ENCODE data around the gene TGDS.
"Not testable (repeated sequence)": the region's sequence is repeated elsewhere in the genome, so short reads cannot be mapped to it uniquely, and the experiment has no call there.

TGDS gene

GRCh38 chr13:94595950-94596574 is at the start of gene TGDS:
TGDS (minus strand) TSS chr13:94596152; CDS start chr13:94596136, 16 bp downstream.
- peak; percentile 86 for DNase-seq (ENCODE audit: low spot score)

DNA sequence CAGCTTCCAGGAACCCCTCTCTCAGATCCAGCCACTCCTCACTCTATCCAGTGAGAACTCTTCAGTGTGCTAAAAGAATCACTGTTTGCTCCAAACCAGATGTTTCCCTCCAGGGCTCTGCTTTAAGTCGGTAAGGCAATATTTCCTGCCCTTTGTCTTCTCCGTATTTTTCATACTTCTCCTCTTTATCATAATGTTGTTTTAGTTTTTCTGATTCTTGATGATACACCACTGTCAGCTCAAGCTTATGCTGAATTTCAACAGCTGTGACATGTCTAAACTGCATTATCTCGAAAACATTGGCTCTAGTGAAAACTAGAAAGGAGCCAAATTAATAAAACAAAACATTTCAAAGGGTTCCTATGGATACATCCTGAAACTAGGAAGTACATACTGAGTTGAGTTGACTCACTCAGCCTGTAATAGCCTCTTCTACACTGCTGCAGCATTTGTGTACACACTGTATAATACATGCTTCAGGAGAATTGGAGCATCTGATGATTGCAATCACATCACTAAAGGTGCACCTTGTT is 45.5 kb upstream of the TGDS start:
- no peak for DNase-seq (ENCODE audit: low spot score)

GRCh38 chr13:94640721-94641120 is 44.8 kb upstream of the TGDS start:
- DNase-seq (ENCODE audit: low spot score) = no peak

DNA sequence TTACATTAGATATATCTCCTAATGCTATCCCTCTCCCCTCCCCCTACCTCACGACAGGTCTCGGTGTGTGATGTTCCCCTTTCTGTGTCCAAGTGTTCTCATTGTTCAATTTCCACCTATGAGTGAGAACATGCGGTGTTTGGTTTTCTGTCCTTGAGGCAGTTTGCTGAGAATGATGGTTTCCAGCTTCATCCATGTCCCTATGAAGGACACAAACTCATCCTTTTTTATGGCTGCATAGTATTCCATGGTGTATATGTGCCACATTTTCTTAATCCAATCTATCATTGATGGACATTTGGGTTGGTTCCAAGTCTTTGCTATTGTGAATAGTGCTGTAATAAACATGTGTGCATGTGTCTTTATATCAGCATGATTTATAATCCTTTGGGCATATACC is 41.7 kb upstream of the TGDS start:
- not testable (repeated sequence) for DNase-seq (ENCODE audit: low spot score)

- DNase-seq (ENCODE audit: low spot score) = no peak
These were observed 41.1 kb upstream of the TGDS start for GRCh38 chr13:94636942-94637578.

DNA sequence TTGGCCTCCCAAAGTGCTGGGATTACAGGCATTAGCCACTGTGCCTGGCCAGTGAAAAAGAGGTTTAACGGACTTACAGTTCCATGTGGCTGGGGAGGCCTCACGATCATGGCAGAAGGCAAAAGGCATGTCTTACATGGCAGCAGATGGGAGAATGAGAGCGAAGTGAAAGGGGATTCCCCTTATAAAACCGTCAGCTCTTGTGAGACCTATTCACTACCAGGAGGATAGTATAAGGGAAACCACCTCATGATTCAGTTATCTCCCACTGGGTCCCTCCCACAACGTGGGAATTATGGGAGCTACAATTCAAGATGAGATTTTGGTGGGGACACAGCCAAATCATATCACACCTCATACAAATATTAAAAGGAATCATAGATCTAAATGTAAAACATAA is 40.1 kb upstream of the TGDS start:
- DNase-seq (ENCODE audit: low spot score) = not testable (repeated sequence)

DNA sequence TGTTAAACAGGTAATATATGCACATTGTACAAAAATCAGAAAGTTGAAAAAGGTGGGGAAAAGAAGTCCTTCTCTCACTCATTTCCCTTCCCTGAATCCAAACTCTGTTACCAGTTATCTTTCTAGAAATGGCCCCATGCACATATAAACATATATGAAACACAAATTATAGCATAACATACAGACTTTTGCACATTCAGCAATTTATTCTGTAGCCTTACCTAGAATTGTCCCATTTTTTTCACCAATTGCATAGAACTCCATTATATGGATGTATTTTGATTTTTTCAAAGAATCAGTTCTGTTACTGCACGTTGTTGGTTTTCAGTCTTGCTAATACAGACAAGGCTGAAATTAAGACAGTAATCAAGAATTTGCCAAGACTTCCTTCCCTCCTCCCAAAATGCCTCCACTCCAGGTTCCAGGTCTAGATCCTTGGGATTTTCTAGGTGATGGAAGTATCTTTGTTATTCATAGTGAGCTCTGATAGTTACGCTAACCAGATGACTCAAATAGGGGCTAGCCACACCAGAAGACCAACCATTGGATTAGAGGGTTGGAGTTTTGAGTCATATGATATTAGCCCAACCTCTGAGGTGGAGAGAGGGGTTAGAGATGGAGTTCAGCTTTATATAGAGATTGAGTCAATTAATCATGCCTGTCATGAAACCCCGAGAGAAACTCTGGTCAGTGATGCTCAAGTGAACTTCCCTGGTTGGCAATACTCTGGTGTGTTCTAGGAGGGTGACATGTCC is 36.5 kb upstream of the TGDS start:
- no peak for DNase-seq (ENCODE audit: low spot score)

DNA sequence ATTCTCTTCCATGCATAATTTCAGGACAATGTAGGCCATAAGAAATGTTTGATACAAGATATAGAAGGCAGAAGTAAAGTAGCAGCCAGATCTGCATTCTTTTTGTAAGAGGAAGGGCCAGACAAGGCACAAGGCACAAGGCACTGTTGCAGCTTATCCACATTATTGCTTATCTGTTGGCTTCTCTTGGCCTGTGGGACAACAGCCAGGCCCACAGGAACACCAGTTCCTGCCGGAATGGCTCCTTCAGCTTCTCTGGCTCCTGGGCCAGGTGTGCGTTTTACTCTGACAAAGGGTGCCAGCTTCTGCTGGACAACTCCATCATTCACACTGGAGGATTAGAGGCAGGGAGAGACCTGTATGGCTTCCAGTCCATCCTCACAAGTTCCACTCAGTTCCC is 34.9 kb upstream of the TGDS start:
- no peak for DNase-seq (ENCODE audit: low spot score)

DNA sequence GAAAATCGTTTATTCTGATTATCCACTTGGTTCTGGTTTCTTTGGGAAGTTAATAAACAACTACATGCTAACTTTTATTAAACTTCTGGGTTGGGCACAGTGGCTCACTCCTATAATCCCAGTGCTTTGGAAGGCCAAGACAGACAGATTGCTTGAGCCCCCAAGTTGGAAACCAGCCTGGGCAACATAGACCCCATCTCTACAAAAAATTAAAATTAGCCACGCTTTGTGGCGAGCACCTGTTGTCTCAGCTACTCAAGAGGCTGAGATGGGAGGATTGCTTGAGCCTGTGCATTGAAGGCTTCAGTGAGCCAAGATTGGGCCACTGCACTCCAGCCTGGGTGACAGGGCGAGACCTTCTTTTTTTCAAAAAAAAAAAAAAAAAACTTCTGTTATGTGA is 27.4 kb upstream of the TGDS start:
- no peak for DNase-seq (ENCODE audit: low spot score)

DNA sequence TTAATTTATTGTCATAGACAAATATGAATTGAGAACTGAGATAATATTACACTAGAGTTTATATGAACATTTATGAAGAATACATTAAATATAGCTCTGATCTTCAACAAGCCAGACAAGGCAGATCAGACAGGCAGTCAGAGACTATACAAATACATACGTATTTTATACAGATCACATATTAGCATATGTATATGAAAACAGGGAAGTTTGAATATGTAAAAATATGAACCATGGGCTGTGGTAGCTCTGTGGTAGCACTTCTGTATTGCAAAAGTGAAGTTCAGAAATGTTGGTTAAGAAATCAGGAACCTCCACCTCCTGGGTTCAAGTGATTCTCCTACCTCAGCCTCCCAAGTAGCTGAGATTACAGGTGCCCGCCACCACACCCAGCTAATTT is 26.4 kb upstream of the TGDS start:
- DNase-seq (ENCODE audit: low spot score) = no peak

GRCh38 chr13:94620286-94620896 is 24.4 kb upstream of the TGDS start:
- DNase-seq (ENCODE audit: low spot score) = no peak

- peak; percentile 51 for DNase-seq (ENCODE audit: low spot score)
These were observed 21.5 kb upstream of the TGDS start for GRCh38 chr13:94617389-94618000.

DNA sequence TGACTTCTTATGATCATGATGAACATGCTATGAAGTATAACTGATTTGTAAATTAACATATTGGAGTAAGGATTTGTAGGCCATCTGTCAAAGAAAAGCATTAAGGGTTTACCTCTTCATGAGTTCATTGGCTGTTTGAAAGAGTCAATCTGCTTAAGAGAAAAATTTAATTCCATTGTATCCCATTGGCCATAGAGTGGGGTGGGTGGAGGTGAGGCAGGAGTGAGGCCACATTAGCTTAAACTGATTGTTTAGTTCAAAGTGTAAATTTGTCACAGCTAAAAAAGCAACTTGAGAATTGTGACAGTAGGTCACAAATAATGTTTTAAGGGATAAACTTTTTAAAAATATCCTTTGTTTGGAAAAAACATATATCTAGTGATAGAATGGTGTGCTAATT is 17.1 kb upstream of the TGDS start:
- DNase-seq (ENCODE audit: low spot score) = no peak

- DNase-seq (ENCODE audit: low spot score) = no peak
These were observed 16.1 kb upstream of the TGDS start for GRCh38 chr13:94612050-94612449.

DNA sequence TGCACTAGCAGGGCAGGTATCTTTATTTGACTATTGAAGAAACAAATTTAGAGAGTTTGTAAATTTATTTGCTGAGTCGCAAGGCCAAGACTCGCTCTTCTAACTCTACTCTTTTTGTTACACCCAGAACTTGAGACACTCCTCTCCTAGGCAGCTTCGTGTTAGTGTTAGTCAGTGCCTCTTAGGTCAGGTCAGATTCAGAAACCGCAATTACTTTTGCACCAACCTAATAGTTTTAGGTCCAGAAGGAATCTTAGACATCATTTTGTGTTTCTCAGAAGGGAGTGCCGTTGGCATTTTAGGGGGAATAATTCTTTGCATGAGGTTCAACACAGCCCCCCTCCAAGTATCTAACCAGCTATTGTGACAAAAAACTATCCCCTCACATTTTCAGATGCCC is 14.5 kb upstream of the TGDS start:
- DNase-seq (ENCODE audit: low spot score) = no peak

GRCh38 chr13:94609196-94609595 is 13.2 kb upstream of the TGDS start:
- DNase-seq (ENCODE audit: low spot score) = peak; percentile 80

DNA sequence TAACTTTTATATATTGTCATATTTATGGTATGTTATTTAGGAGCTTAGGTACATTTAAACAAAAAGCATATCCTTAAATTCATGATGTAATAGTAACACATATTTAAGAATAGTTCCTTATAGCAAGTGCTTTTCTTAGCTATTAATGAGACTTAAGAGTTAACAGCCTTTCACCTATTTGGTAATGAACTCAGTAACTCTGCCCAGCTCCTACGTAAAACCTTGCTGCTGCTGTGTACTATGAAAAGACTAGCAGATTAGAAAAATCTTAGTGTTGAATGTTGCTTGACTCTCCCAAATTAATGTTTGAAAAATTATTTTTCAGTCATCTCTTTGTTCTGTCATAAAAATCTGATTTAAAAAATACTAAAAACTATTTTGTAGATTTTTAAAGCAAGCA is 12.6 kb upstream of the TGDS start:
- peak; percentile 40 for DNase-seq (ENCODE audit: low spot score)

DNA sequence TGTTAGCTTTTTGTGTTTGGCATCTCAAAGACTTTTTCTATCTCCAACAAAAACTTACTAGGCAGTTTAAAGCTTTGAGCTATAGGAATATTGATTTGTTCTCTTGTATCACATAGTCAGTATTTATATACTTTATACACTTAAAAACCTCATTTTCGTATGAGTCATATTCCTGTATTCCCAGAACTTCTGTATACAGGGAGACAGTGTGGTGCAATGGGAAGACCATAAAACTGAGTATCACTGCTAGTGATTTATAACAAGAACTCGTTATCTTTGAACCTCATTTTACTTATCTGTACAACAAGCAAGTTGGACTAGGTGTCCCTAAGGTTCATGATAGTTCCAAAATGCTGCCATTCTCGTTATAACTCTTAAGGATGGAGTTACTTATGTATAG is 12.0 kb upstream of the TGDS start:
- no peak for DNase-seq (ENCODE audit: low spot score)

DNA sequence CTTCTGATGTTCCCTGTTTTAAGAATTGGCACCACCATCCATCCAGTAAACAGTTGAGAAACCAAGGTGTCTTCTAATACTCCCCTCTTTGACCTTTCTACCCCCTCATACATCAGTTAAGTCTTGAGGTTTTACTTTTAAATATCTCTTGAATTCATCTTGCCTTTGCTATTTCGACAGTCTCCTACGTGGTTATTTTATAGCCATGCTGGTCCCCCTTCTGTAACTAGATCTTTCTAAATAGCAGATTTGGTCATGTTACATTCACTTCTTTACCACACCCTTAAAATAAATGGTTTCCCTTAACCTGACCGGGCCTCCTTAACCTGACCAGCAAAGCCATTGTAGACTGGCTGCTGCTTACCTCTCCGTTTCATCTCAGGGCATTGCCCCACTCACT is 11.1 kb upstream of the TGDS start:
- no peak for DNase-seq (ENCODE audit: low spot score)

- DNase-seq (ENCODE audit: low spot score) = no peak
These were observed 6.5 kb upstream of the TGDS start for GRCh38 chr13:94602467-94602866.

GRCh38 chr13:94601446-94602431 is 5.8 kb upstream of the TGDS start, which contains the start of gene GPR180:
GPR180 (plus strand) TSS chr13:94601857; CDS start chr13:94601928, 71 bp downstream.
- DNase-seq (ENCODE audit: low spot score) = peak; percentile 99

Data from globus pallidus (tissue), 1 donor.